Neuron (in vitro differentiated cells): ENCODE data around the gene COL23A1.

ENCODE experiments used
- H2AFZ ChIP-seq: one replicate; pipeline ENCODE4 v1.6.1; 2013; ENCODE audit warnings: low read depth, mild to moderate bottlenecking, inconsistent platforms, low read length, moderate library complexity
- H3K27me3 ChIP-seq: one replicate; pipeline ENCODE4 v1.6.1; 2013; ENCODE audit warnings: low read length; ENCODE audit not compliant: insufficient read depth
- H3K36me3 ChIP-seq: one replicate; pipeline ENCODE4 v1.6.1; 2013; ENCODE audit warnings: low read length; ENCODE audit not compliant: insufficient read depth
- H3K4me1 ChIP-seq: one replicate; pipeline ENCODE4 v1.6.1; 2013; ENCODE audit warnings: low read length; ENCODE audit not compliant: insufficient read depth
- H3K4me3 ChIP-seq: 2 replicates; pipeline ENCODE4 v1.5.1; 2013; ENCODE audit warnings: mild to moderate bottlenecking, low read length, moderate library complexity
- H3K9me3 ChIP-seq: one replicate; pipeline ENCODE4 v1.6.1; 2013; ENCODE audit warnings: low read length

Gene COL23A1

GRCh38 chr5:178330791-178331404, 259.3 kb downstream of the COL23A1 start:
- Histone ChIP-seq H3K9me3 (no peaks in the 10 kb centered on the region), H3K27me3 (no peaks in the 10 kb centered on the region), H2AFZ (no peak overlapping the region), H3K4me3 (no peak overlapping the region), H3K4me1 (no peaks in the 10 kb centered on the region), H3K36me3 (no peaks in the 10 kb centered on the region)

DNA sequence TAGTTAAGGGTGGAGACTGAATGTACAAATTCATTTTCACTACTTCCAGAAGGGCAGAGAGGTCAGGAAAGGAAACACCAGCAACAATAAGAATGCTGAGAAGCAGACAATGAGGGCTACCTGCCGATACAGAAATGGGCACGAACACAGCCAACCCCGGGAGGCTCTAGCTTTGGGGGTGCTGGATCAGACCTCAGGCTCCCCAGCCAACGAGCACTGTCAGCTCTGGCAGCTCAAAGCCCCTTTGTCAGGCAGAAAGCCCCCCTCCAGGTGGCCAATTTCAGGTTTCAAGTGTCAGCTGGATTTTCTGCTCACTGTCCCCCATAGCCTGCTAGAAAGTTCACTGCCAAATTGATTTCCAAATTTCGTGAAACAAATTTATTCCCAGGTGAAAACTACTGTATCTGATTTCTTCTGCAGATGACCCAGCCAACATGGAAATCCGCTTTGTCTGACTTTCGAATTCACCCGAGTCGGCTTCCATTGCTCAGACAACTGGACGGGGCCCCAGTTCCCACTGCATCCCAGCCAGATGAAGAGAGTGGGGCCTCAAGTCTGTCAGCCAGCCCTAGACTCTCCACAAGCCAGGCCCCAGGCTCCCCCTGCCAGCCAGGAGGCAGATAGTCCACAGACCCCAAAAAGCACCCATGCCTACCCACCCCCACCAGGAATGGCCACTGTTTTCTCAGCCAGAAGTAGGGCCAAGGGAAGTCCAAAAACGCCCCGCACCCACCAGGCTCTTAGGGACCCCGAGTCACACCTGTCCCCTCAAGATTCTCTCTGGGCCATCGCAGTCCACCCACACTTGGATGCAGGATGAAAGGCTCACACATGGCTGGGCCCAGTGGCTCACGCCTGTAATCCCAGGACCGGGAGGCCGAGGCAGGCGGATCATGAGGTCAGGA, 261.1 kb downstream of the COL23A1 start:
- no peaks in the 10 kb centered on the region for H3K4me1 ChIP-seq
- H3K36me3 ChIP-seq, result no peaks in the 10 kb centered on the region
- no peaks in the 10 kb centered on the region for H3K27me3 ChIP-seq
- H2AFZ ChIP-seq, result no peak overlapping the region
- H3K4me3 ChIP-seq, result no peak overlapping the region
- no peaks in the 10 kb centered on the region for H3K9me3 ChIP-seq

DNA sequence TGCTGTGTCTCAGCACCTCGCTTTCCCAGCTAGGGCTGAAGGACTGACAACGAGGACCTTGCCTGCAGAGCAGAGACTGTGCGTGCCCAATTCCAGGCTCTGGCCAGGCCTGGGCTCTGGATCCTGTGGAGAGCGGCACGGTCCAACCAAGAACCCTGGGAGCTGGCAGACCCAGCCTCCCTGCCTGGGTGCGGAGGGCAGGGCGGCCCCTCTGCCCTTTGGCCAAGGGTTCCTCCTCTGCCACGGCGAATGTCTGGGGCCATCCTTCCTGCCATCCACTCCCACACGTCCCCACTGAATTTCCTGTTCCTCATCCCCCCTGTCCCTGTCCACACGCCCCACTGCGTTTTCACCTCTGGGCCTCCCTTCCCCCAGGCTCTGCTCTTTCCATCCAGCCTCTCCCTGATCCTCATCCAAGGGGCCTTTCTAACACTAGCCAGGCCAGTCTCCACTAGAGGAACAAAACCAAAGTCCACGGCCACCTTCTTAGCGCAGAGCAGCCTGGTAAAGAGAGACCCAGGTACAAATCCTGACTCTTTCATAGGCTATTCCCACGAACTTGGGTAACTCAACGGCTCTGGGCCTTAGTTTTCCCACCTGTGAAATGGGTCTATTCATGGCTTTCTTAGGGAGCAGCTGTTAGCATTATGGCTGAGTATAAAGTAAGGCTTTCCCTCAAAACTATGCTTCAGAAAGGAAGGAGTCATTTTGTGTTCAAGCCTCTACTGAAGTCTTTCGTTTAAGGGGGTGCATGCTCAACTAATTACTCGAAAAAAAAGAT, 262.1 kb downstream of the COL23A1 start:
- no peaks in the 10 kb centered on the region for H3K9me3 ChIP-seq
- no peaks in the 10 kb centered on the region for H3K4me1 ChIP-seq
- no peak overlapping the region for H3K4me3 ChIP-seq
- H3K27me3 ChIP-seq, result no peaks in the 10 kb centered on the region
- H3K36me3 ChIP-seq, result no peaks in the 10 kb centered on the region
- H2AFZ ChIP-seq, result no peak overlapping the region

DNA sequence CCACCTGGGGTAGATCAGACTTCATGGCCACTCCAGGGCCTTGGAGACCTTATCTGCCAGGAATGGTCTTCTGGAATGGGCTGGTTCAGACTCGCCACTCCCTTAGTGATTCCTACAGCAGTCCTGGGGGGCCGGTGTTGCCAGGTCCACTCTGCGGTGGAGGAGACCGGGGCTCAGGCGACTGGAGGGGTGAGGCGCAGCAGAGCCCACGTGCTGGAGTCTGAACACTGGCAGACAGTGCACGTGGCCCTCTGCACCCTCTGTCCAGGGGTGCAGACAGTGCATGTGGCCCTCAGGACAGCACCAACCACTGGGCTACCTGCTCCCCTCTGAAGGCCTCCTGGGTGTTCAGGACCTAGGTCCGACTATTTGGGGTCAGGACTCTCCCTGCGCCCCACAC, 262.7 kb downstream of the COL23A1 start:
- Histone ChIP-seq H3K36me3 (no peaks in the 10 kb centered on the region), H3K27me3 (no peaks in the 10 kb centered on the region)

DNA sequence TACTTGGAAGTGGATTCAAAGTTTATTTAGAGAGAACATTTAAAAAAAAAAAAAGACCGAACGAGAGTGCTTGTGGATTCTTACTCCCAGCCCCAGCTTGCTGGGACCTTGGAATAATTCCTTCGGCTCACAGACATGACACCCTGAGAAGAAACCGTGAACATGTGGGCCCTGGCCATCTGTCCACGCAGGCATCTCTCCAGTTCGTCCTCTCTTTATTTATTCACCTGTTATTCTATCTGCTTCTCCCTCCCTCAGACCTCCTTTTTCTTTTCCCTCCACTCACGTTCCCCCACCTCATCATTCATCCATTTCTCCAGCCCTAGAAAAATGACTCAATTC, 263.8 kb downstream of the COL23A1 start:
- no peaks in the 10 kb centered on the region for H3K36me3 ChIP-seq
- H3K4me3 ChIP-seq, result no peak overlapping the region
- no peak overlapping the region for H2AFZ ChIP-seq
- H3K4me1 ChIP-seq, result no peaks in the 10 kb centered on the region
- H3K9me3 ChIP-seq, result no peaks in the 10 kb centered on the region
- H3K27me3 ChIP-seq, result no peaks in the 10 kb centered on the region

More for the DNA sequence above, 262.7 kb downstream of the COL23A1 start:
- no peaks in the 10 kb centered on the region for H3K9me3 ChIP-seq
- H2AFZ ChIP-seq, result no peak overlapping the region
- no peaks in the 10 kb centered on the region for H3K4me1 ChIP-seq
- H3K4me3 ChIP-seq, result no peak overlapping the region

DNA sequence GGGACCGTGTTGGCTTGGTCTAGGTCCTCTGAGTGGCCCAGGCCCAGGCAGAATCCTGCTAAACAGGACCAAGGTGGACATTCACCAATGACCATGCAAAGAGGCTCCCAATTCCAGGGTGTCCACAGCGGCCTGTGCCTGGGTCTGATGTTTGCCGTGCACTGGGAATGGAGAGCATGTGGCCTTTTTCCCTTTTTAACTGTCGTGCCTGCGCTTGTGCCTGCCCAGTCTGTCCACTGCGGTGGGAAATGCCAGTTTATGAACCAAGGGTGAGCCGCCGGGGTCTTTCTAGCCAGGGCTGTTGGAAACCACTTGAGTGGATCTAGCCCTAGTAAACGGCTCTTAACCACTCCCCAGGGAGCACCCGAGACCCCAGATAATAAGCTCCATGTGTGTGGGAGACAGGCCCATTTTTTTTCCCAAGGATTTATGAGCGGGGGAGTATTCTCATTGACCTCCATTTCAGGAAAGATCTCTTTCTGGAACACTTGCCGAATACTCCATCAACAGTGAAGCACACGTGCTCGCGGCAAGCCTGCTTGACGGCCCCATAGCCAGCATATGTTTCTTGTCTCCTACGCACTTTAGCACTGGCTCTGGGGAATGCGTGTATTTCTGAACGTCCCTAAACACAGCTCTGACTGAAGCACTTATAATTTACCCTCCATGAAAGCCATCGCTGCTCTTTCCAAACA, 264.4 kb downstream of the COL23A1 start:
- Histone ChIP-seq H3K4me1 (no peaks in the 10 kb centered on the region), H3K27me3 (no peaks in the 10 kb centered on the region), H2AFZ (no peak overlapping the region), H3K36me3 (no peaks in the 10 kb centered on the region), H3K9me3 (no peaks in the 10 kb centered on the region), H3K4me3 (no peak overlapping the region)

- Histone ChIP-seq H3K27me3 (no peaks in the 10 kb centered on the region), H3K4me1 (no peaks in the 10 kb centered on the region), H3K36me3 (no peaks in the 10 kb centered on the region), H3K9me3 (no peaks in the 10 kb centered on the region), H3K4me3 (no peak overlapping the region), H2AFZ (no peak overlapping the region)
Observed at GRCh38 chr5:178325311-178325678, 264.9 kb downstream of the COL23A1 start.

- H3K4me1 ChIP-seq, result no peaks in the 10 kb centered on the region
- no peaks in the 10 kb centered on the region for H3K9me3 ChIP-seq
- no peaks in the 10 kb centered on the region for H3K36me3 ChIP-seq
- H2AFZ ChIP-seq, result no peak overlapping the region
- no peak overlapping the region for H3K4me3 ChIP-seq
- no peaks in the 10 kb centered on the region for H3K27me3 ChIP-seq
Observed at GRCh38 chr5:178324481-178325310, 265.5 kb downstream of the COL23A1 start.

GRCh38 chr5:178323961-178324360, 266.2 kb downstream of the COL23A1 start:
- Histone ChIP-seq H2AFZ (no peak overlapping the region), H3K4me1 (no peaks in the 10 kb centered on the region), H3K9me3 (no peaks in the 10 kb centered on the region), H3K36me3 (no peaks in the 10 kb centered on the region), H3K27me3 (no peaks in the 10 kb centered on the region), H3K4me3 (no peak overlapping the region)

DNA sequence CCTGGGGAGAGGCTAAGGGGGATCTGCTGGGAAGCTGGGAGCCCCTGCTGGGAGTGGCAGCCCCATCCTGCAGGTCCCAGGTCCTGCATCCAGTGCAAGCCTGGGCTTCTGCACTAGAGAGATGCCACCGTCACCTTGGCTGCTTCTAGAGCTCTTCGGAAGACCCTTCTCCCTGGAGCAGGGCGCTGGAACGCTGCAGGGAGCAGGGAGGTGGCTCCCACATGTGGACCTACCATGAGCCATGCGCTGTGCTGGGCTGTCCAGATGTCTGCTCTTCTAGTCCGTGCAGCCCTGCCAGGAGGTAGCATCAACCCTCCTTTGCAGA, 266.7 kb downstream of the COL23A1 start:
- Histone ChIP-seq H2AFZ (no peak overlapping the region), H3K27me3 (no peaks in the 10 kb centered on the region), H3K4me1 (no peaks in the 10 kb centered on the region), H3K9me3 (no peaks in the 10 kb centered on the region), H3K36me3 (no peaks in the 10 kb centered on the region), H3K4me3 (no peak overlapping the region)

- no peak overlapping the region for H2AFZ ChIP-seq
- H3K9me3 ChIP-seq, result no peaks in the 10 kb centered on the region
- no peaks in the 10 kb centered on the region for H3K4me1 ChIP-seq
- H3K36me3 ChIP-seq, result no peaks in the 10 kb centered on the region
- no peaks in the 10 kb centered on the region for H3K27me3 ChIP-seq
- H3K4me3 ChIP-seq, result no peak overlapping the region
Observed at GRCh38 chr5:178322736-178323540, 267.3 kb downstream of the COL23A1 start.
